HCT116 (cell line): ENCODE data around the gene LUM. TPM values are rescaled to one million over a fixed set of nuclear protein-coding genes. Genes with fewer than 3 reads are reported as not detected.

Experiments
- ATAC-seq: fragments of 200-7000 bp; cut with Tn5 transposase; 2 replicates; pipeline ENCODE4 v1.9.1; 2020; ENCODE audit warnings: mild to moderate bottlenecking, moderate library complexity
- BruUV-seq: library from RNA; stranded (reverse); fragments of 400-500 nt; replicated peaks from 2 replicates; lab custom pipeline; 2021; lab: Mats Ljungman, UMichigan
- CTCF ChIA-PET: fragments of 300-600 bp; sonication (Branson Sonifier 250); formaldehyde crosslinking; loops from one replicate; lab custom pipeline; 2021; ENCODE audit warnings: antibody characterized with exemption; lab: Charles Lee
- POLR2A ChIA-PET: fragments of 300-600, 350-600 bp; sonication (Branson Sonifier 250); formaldehyde crosslinking; loops from one replicate; lab custom pipeline; 2021; ENCODE audit warnings: antibody characterized with exemption; lab: Charles Lee
- RAD21 ChIA-PET, 2 experiments: fragments of 300-600 bp; sonication (Branson Sonifier 250); formaldehyde crosslinking; loops; one replicate each; lab custom pipeline; 2023; ENCODE audit warnings: low total read pairs in 2 of 2; ENCODE audit not compliant: uncharacterized antibody in 2 of 2, unreplicated experiment in 2 of 2, low non-redundant PET in 1 of 2; lab: Charles Lee
- DNase-seq: peaks from one replicate; pipeline ENCODE4 v3.0.0-alpha.2; 2010; ENCODE audit warnings: low read depth, low spot score
- H2AFZ ChIP-seq: fragments of 200-600 bp; shearing (Covaris generic), sonication (generic); 2 replicates; pipeline ENCODE4 v1.6.1; 2017; ENCODE audit warnings: low read depth, mixed run types, mixed read lengths, antibody characterized with exemption, low read length; ENCODE audit not compliant: poor library complexity, severe bottlenecking
- H3K27ac ChIP-seq: 2 replicates; pipeline ENCODE4 v1.5.1; 2012; ENCODE audit warnings: low read depth, low read length
- H3K27me3 ChIP-seq: fragments of 200-600 bp; sonication (generic); 2 replicates; pipeline ENCODE4 v1.6.1; 2016; ENCODE audit warnings: mixed run types, low read length, mixed read lengths; ENCODE audit not compliant: insufficient read depth
- H3K36me3 ChIP-seq, 2 experiments: fragments of 200-500 bp in 1 of 2; fragments of 200-600 bp in 1 of 2; sonication (Bioruptor generic) in 1 of 2; sonication (generic) in 1 of 2; 2 replicates each; pipeline versions ENCODE4 v1.5.1 to v1.6.1; 2014 to 2016; ENCODE audit warnings: low read length in 2 of 2, inconsistent platforms in 1 of 2, mixed read lengths in 1 of 2, mixed run types in 1 of 2; ENCODE audit not compliant: insufficient read depth in 2 of 2, control insufficient read depth in 1 of 2
- H3K4me1 ChIP-seq, 2 experiments: fragments of 200-600 bp in 1 of 2; sonication (generic) in 1 of 2; 2 replicates each; pipeline versions ENCODE4 v1.5.1 to v1.6.1; 2012 to 2017; ENCODE audit warnings: low read length in 2 of 2, inconsistent platforms in 1 of 2, mild to moderate bottlenecking in 1 of 2, mixed read lengths in 1 of 2, mixed run types in 1 of 2, moderate library complexity in 1 of 2; ENCODE audit not compliant: insufficient read depth in 2 of 2, control insufficient read depth in 1 of 2
- H3K4me2 ChIP-seq: fragments of 200-600 bp; sonication (generic); 2 replicates; pipeline ENCODE4 v1.6.1; 2017; ENCODE audit warnings: mixed run types, low read length, mixed read lengths
- H3K4me3 ChIP-seq, 2 experiments: fragments of 200-600 bp in 1 of 2; sonication (generic) in 1 of 2; replicated peaks in 1 of 2; 2 replicates each; pipeline ENCODE4 v1.5.1; 2011 to 2016; ENCODE audit warnings: low read length in 2 of 2, control low read depth in 1 of 2, low read depth in 1 of 2, mild to moderate bottlenecking in 1 of 2, mixed read lengths in 1 of 2, mixed run types in 1 of 2
- H3K79me2 ChIP-seq: fragments of 200-600 bp; sonication (generic); 2 replicates; pipeline ENCODE4 v1.6.1; 2017; ENCODE audit warnings: mild to moderate bottlenecking, mixed run types, low read length, moderate library complexity, mixed read lengths; ENCODE audit not compliant: insufficient read depth
- H3K9ac ChIP-seq: fragments of 200-600 bp; sonication (generic); 2 replicates; pipeline ENCODE4 v1.6.1; 2016; ENCODE audit warnings: low read length, mixed read lengths
- H3K9me2 ChIP-seq: fragments of 200-600 bp; sonication (generic), shearing (Covaris generic); 2 replicates; pipeline ENCODE4 v1.6.1; 2017; ENCODE audit warnings: mixed run types, mild to moderate bottlenecking, moderate library complexity; ENCODE audit not compliant: insufficient read depth
- H3K9me3 ChIP-seq, 2 experiments: fragments of 200-500 bp in 1 of 2; fragments of 200-600 bp in 1 of 2; sonication (Bioruptor generic) in 1 of 2; sonication (generic) in 1 of 2; 2 replicates each; pipeline ENCODE4 v1.6.1; 2014 to 2017; ENCODE audit warnings: low read length in 2 of 2, mixed read lengths in 2 of 2, inconsistent platforms in 1 of 2, low read depth in 1 of 2, mild to moderate bottlenecking in 1 of 2, mixed run types in 1 of 2, moderate library complexity in 1 of 2; ENCODE audit not compliant: control insufficient read depth in 1 of 2, insufficient read depth in 1 of 2
- H4K20me1 ChIP-seq: fragments of 200-600 bp; sonication (generic), shearing (Covaris generic); 2 replicates; pipeline ENCODE4 v1.6.1; 2017; ENCODE audit warnings: mixed run types, mild to moderate bottlenecking, moderate library complexity; ENCODE audit not compliant: insufficient read depth
- CEBPB ChIP-seq: IDR thresholded peaks from 2 replicates; pipeline ENCODE4 v1.6.1; 2012; ENCODE audit warnings: low read depth
- EGR1 ChIP-seq: IDR thresholded peaks from 2 replicates; pipeline ENCODE4 v1.6.1; 2012; ENCODE audit warnings: low read depth
- ELF1 ChIP-seq: IDR thresholded peaks from 2 replicates; pipeline ENCODE4 v1.6.1; 2012; ENCODE audit warnings: low read depth, borderline replicate concordance
- EZH2phosphoT487 ChIP-seq: fragments of 200-600 bp; IDR thresholded peaks from 2 replicates; pipeline ENCODE4 v1.6.1; 2018; ENCODE audit warnings: antibody characterized with exemption, borderline replicate concordance
- FOSL1 ChIP-seq: IDR thresholded peaks from 2 replicates; pipeline ENCODE4 v1.6.1; 2012; ENCODE audit warnings: low read depth
- JUND ChIP-seq: IDR thresholded peaks from 2 replicates; pipeline ENCODE4 v1.6.1; 2012
- POLR2A ChIP-seq: IDR thresholded peaks from 2 replicates; pipeline ENCODE4 v1.7.0; 2011; ENCODE audit warnings: borderline replicate concordance; ENCODE audit not compliant: insufficient read depth, insufficient read length; ENCODE audit errors: extremely low read depth
- SIN3A ChIP-seq: IDR thresholded peaks from 2 replicates; pipeline ENCODE4 v1.6.1; 2012; ENCODE audit warnings: low read depth
- SP1 ChIP-seq: IDR thresholded peaks from 2 replicates; pipeline ENCODE4 v1.6.1; 2012; ENCODE audit warnings: low read depth
- SRF ChIP-seq: IDR thresholded peaks from 2 replicates; pipeline ENCODE4 v1.6.1; 2012; ENCODE audit warnings: low read depth
- TCF7L2 ChIP-seq: IDR thresholded peaks from 2 replicates; pipeline ENCODE4 v1.7.0; 2011; ENCODE audit warnings: borderline replicate concordance, inconsistent platforms; ENCODE audit not compliant: insufficient read depth, insufficient read length; ENCODE audit errors: extremely low read depth
- YY1 ChIP-seq: IDR thresholded peaks from 2 replicates; pipeline ENCODE4 v1.6.1; 2011; ENCODE audit warnings: low read length, low read depth, moderate library complexity, mild to moderate bottlenecking; ENCODE audit not compliant: insufficient replicate concordance; ENCODE audit errors: extremely low read depth
- ZNF274 ChIP-seq: fragments of 200-500 bp; sonication (Bioruptor generic); IDR thresholded peaks from 2 replicates; pipeline ENCODE4 v1.6.1; 2014; ENCODE audit warnings: mild to moderate bottlenecking, low read depth, low read length, inconsistent platforms
- intact Hi-C: fragments of 100-400 bp; cut with micrococcal nuclease; formaldehyde crosslinking; loops from 2 replicates; pipeline ENCODE4 v1.10.0; 2022
- total RNA-seq: library from RNA; stranded (reverse); gene quantifications from one replicate; pipeline ENCODE4 v1.2.1, GENCODE V29; 2021; ENCODE audit not compliant: unreplicated experiment
- TF ChIP-seq, protein P1 (sequence below): IDR thresholded peaks from 2 replicates; pipeline ENCODE4 v1.6.1; 2012; ENCODE audit warnings: low read depth
- TF ChIP-seq, protein P2 (sequence below): IDR thresholded peaks from 2 replicates; pipeline ENCODE4 v1.6.1; 2012
- TF ChIP-seq, protein P3 (sequence below): IDR thresholded peaks from 2 replicates; pipeline ENCODE4 v1.6.1; 2011; ENCODE audit warnings: mild to moderate bottlenecking, low read length, moderate library complexity; ENCODE audit not compliant: insufficient replicate concordance; ENCODE audit errors: extremely low read depth
- TF ChIP-seq, protein P4 (sequence below), 3 experiments: fragments of 200-600 bp in 1 of 3; sonication (generic) in 1 of 3; IDR thresholded peaks in 2 of 3; conservative IDR thresholded peaks in 1 of 3; 2 replicates each; pipeline ENCODE4 v1.5.1; 2012 to 2017; ENCODE audit warnings: low read depth in 2 of 3, low read length in 2 of 3, antibody characterized with exemption in 1 of 3, borderline replicate concordance in 1 of 3, control low read depth in 1 of 3, mild to moderate bottlenecking in 1 of 3, mixed read lengths in 1 of 3, mixed run types in 1 of 3, moderate library complexity in 1 of 3; ENCODE audit not compliant: insufficient read depth in 1 of 3

Gene LUM
- total RNA-seq, 1 experiment from 2014 or later: 0.69 TPM

DNA sequence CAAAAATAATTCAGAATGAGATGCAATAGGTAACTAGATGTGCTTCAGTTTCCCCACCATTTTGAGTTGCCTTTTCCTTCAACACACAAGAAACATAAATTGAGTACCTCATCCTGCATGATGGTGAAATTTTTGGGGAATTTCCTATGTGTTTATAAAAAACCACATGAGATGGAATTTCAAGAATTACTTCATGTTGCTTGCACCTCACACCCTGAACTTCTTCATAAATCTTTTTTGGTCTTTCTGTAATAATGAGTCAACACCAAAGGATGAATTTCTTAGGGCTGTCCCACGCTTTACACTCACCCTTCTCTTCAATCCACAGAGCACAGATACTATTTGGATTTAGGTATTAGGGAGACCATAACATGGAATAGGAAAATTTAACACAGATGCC lies 22.6 kb upstream of the LUM start:
- no peak overlapping the region for H2AFZ ChIP-seq
- no peak overlapping the region for H3K4me3 ChIP-seq
- POLR2A ChIA-PET: no interaction called here
- H3K4me2 ChIP-seq: no peak overlapping the region
- no peaks in the 10 kb centered on the region for H3K79me2 ChIP-seq
- H3K9ac ChIP-seq: no peak overlapping the region
- TF ChIP-seq CEBPB (no peak), TCF7L2 (no peak), JUND (no peak), ZNF274 (no peak), SP1 (no peak), POLR2A (no peak), FOSL1 (no peak), SIN3A (no peak), EZH2phosphoT487 (no peak), ELF1 (no peak), EGR1 (no peak), YY1 (no peak), SRF (no peak)
- TF ChIP-seq, protein P1, sequence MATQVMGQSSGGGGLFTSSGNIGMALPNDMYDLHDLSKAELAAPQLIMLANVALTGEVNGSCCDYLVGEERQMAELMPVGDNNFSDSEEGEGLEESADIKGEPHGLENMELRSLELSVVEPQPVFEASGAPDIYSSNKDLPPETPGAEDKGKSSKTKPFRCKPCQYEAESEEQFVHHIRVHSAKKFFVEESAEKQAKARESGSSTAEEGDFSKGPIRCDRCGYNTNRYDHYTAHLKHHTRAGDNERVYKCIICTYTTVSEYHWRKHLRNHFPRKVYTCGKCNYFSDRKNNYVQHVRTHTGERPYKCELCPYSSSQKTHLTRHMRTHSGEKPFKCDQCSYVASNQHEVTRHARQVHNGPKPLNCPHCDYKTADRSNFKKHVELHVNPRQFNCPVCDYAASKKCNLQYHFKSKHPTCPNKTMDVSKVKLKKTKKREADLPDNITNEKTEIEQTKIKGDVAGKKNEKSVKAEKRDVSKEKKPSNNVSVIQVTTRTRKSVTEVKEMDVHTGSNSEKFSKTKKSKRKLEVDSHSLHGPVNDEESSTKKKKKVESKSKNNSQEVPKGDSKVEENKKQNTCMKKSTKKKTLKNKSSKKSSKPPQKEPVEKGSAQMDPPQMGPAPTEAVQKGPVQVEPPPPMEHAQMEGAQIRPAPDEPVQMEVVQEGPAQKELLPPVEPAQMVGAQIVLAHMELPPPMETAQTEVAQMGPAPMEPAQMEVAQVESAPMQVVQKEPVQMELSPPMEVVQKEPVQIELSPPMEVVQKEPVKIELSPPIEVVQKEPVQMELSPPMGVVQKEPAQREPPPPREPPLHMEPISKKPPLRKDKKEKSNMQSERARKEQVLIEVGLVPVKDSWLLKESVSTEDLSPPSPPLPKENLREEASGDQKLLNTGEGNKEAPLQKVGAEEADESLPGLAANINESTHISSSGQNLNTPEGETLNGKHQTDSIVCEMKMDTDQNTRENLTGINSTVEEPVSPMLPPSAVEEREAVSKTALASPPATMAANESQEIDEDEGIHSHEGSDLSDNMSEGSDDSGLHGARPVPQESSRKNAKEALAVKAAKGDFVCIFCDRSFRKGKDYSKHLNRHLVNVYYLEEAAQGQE: no peak
- TF ChIP-seq, protein P2, sequence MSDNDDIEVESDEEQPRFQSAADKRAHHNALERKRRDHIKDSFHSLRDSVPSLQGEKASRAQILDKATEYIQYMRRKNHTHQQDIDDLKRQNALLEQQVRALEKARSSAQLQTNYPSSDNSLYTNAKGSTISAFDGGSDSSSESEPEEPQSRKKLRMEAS: no peak
- TF ChIP-seq, protein P3, sequence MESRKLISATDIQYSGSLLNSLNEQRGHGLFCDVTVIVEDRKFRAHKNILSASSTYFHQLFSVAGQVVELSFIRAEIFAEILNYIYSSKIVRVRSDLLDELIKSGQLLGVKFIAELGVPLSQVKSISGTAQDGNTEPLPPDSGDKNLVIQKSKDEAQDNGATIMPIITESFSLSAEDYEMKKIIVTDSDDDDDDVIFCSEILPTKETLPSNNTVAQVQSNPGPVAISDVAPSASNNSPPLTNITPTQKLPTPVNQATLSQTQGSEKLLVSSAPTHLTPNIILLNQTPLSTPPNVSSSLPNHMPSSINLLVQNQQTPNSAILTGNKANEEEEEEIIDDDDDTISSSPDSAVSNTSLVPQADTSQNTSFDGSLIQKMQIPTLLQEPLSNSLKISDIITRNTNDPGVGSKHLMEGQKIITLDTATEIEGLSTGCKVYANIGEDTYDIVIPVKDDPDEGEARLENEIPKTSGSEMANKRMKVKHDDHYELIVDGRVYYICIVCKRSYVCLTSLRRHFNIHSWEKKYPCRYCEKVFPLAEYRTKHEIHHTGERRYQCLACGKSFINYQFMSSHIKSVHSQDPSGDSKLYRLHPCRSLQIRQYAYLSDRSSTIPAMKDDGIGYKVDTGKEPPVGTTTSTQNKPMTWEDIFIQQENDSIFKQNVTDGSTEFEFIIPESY: no peak
- TF ChIP-seq, protein P4, sequence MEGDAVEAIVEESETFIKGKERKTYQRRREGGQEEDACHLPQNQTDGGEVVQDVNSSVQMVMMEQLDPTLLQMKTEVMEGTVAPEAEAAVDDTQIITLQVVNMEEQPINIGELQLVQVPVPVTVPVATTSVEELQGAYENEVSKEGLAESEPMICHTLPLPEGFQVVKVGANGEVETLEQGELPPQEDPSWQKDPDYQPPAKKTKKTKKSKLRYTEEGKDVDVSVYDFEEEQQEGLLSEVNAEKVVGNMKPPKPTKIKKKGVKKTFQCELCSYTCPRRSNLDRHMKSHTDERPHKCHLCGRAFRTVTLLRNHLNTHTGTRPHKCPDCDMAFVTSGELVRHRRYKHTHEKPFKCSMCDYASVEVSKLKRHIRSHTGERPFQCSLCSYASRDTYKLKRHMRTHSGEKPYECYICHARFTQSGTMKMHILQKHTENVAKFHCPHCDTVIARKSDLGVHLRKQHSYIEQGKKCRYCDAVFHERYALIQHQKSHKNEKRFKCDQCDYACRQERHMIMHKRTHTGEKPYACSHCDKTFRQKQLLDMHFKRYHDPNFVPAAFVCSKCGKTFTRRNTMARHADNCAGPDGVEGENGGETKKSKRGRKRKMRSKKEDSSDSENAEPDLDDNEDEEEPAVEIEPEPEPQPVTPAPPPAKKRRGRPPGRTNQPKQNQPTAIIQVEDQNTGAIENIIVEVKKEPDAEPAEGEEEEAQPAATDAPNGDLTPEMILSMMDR (IDR thresholded peaks at IDR 0.05 in 2 of 3, conservative IDR thresholded peaks at IDR 0.05 in 1 of 3; ENCODE audit: borderline replicate concordance in 1 of 3, insufficient read depth in 1 of 3, low read depth in 2 of 3, low read length in 2 of 3): no peak
- RAD21 ChIA-PET: no interaction called here
- DNase-seq (no peak), ATAC-seq (no peak)
- H4K20me1 ChIP-seq: no peaks in the 10 kb centered on the region
- intact Hi-C loops: no loop called here
- no peaks in the 10 kb centered on the region for H3K27me3 ChIP-seq
- no peaks in the 10 kb centered on the region for H3K9me2 ChIP-seq
- H3K27ac ChIP-seq: no peak overlapping the region
- CTCF ChIA-PET: no interaction called here
- no peaks in the 10 kb centered on the region for H3K36me3 ChIP-seq
- no peaks in the 10 kb centered on the region for H3K4me1 ChIP-seq
- no peaks in the 10 kb centered on the region for H3K9me3 ChIP-seq
- BruUV-seq: no TSS peak
